ENCODE results near the gene COASY. TPM values are rescaled to one million over a fixed set of nuclear protein-coding genes. Genes with fewer than 3 reads are reported as not detected.
"Not testable (repeated sequence)": the region's sequence is repeated elsewhere in the genome, so short reads cannot be mapped to it uniquely, and the experiment has no call there.

Gene COASY
- total RNA-seq, 1 donor from 2014 or later, result 51.7 TPM

DNA sequence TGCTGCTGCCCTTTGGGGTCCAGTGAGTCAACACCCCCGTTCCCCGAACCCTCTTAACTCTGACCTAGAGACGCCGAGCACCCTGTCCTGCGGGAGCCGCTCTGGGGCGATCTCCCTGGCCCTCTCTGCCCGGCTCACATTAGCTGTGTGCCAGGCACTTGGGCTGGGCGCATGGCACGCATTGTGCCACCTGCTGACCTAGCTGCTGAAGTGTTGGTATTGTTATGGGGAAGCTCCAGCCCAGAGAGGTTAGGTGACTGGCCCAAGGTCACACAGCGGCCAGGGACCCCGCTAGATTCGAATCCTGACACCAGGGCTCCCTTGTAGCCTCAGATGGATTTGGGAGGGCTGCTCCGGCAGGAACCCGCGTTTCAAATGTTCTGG is 8.1 kb upstream of the COASY start:
- DNase-seq (ENCODE audit: extremely low spot score, unreplicated experiment), result no peak
- H3K4me3 Mint-ChIP-seq (ENCODE audit: unreplicated experiment), result peak overlapping the region; percentile 91
- H3K9me3 Mint-ChIP-seq (ENCODE audit: unreplicated experiment), result no peaks in the 10 kb centered on the region
- H3K36me3 Mint-ChIP-seq (ENCODE audit: unreplicated experiment), result peaks cover 4% of the 10 kb centered on the region
- H3K4me1 Mint-ChIP-seq (ENCODE audit: unreplicated experiment), result peaks cover 24% of the 10 kb centered on the region
- TF ChIP-seq, protein P1, sequence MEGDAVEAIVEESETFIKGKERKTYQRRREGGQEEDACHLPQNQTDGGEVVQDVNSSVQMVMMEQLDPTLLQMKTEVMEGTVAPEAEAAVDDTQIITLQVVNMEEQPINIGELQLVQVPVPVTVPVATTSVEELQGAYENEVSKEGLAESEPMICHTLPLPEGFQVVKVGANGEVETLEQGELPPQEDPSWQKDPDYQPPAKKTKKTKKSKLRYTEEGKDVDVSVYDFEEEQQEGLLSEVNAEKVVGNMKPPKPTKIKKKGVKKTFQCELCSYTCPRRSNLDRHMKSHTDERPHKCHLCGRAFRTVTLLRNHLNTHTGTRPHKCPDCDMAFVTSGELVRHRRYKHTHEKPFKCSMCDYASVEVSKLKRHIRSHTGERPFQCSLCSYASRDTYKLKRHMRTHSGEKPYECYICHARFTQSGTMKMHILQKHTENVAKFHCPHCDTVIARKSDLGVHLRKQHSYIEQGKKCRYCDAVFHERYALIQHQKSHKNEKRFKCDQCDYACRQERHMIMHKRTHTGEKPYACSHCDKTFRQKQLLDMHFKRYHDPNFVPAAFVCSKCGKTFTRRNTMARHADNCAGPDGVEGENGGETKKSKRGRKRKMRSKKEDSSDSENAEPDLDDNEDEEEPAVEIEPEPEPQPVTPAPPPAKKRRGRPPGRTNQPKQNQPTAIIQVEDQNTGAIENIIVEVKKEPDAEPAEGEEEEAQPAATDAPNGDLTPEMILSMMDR (IDR thresholded peaks at IDR 0.05), result no peak
- H3K27me3 Mint-ChIP-seq (ENCODE audit: unreplicated experiment), result no peaks in the 10 kb centered on the region
- peak overlapping the region; percentile 92 for H3K27ac Mint-ChIP-seq (ENCODE audit: unreplicated experiment)

DNA sequence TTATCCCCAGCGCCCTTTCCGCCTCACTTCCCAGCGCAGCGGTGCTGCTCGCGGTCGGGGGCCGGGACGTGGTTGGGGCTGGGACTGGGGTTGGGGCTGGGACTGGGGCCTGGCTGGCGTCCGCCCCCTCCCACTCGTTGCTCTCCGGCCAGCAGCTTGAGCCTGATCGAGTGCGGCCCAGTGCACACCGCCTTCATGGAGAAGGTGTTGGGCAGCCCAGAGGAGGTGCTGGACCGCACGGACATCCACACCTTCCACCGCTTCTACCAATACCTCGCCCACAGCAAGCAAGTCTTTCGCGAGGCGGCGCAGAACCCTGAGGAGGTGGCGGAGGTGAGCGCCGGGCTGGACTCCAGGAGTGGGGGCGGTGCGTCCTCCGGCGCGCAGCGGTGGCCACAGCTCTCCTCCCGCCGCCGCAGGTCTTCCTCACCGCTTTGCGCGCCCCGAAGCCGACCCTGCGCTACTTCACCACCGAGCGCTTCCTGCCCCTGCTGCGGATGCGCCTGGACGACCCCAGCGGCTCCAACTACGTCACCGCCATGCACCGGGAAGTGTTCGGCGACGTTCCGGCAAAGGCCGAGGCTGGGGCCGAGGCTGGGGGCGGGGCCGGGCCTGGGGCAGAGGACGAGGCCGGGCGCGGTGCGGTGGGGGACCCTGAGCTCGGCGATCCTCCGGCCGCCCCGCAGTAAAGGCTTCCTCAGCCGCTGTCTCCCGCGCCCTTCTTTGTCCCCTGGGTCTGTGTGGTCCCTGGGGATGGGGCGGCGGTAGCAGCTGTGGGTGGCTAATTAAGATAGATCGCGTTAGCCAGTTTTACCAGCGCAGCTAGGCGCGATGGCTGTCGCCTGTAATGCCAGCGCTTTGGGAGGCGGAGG is 7.5 kb upstream of the COASY start:
- H3K27ac Mint-ChIP-seq (ENCODE audit: unreplicated experiment), result peak overlapping the region; percentile 92
- H3K4me3 Mint-ChIP-seq (ENCODE audit: unreplicated experiment), result peak overlapping the region; percentile 91
- TF ChIP-seq, protein P1 (IDR thresholded peaks at IDR 0.05), result no peak
- H3K4me1 Mint-ChIP-seq (ENCODE audit: unreplicated experiment), result peaks cover 24% of the 10 kb centered on the region
- H3K9me3 Mint-ChIP-seq (ENCODE audit: unreplicated experiment), result no peaks in the 10 kb centered on the region
- peak; percentile 93 for DNase-seq (ENCODE audit: extremely low spot score, unreplicated experiment)
- H3K27me3 Mint-ChIP-seq (ENCODE audit: unreplicated experiment), result no peaks in the 10 kb centered on the region
- H3K36me3 Mint-ChIP-seq (ENCODE audit: unreplicated experiment), result peaks cover 4% of the 10 kb centered on the region

DNA sequence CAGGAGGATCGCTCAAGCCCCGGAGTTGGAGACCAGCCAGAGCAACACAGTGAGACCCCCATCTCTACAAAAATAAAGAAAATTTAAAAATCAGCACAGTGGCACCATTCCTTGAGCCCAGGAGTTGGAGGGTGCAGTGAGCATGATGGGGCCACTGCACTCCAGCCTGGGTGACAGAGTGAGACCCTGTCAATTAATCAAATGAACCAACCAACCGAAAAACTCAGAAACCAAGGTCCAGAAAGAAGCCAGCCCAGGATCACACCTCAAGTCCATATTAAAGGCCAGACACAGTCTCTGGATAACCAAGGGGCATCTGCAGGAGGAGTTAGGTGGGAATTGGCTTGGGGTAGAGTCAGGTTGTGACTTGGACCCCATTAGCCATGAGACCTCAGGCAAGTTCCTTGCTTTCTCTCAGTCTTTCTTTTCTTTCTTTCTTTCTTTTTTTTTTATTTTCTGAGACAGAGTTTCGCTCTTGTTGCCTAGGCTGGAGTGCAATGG is 6.8 kb upstream of the COASY start:
- H3K4me1 Mint-ChIP-seq (ENCODE audit: unreplicated experiment), result peaks cover 25% of the 10 kb centered on the region
- TF ChIP-seq, protein P1 (IDR thresholded peaks at IDR 0.05), result no peak
- H3K9me3 Mint-ChIP-seq (ENCODE audit: unreplicated experiment), result no peaks in the 10 kb centered on the region
- H3K4me3 Mint-ChIP-seq (ENCODE audit: unreplicated experiment), result peak overlapping the region; percentile 91
- H3K27me3 Mint-ChIP-seq (ENCODE audit: unreplicated experiment), result no peaks in the 10 kb centered on the region
- H3K27ac Mint-ChIP-seq (ENCODE audit: unreplicated experiment), result peak overlapping the region; percentile 92
- peaks cover 4% of the 10 kb centered on the region for H3K36me3 Mint-ChIP-seq (ENCODE audit: unreplicated experiment)
- DNase-seq (ENCODE audit: extremely low spot score, unreplicated experiment), result no peak

GRCh38 chr17:42555961-42556617 is 5.9 kb upstream of the COASY start:
- Mint-ChIP-seq H3K4me3 (ENCODE audit: unreplicated experiment) (peak overlapping the region; percentile 91), H3K4me1 (ENCODE audit: unreplicated experiment) (peaks cover 27% of the 10 kb centered on the region)
- not testable (repeated sequence) for H3K27me3 Mint-ChIP-seq (ENCODE audit: unreplicated experiment); H3K36me3 Mint-ChIP-seq (ENCODE audit: unreplicated experiment); H3K27ac Mint-ChIP-seq (ENCODE audit: unreplicated experiment); H3K9me3 Mint-ChIP-seq (ENCODE audit: unreplicated experiment); DNase-seq (ENCODE audit: extremely low spot score, unreplicated experiment)

DNA sequence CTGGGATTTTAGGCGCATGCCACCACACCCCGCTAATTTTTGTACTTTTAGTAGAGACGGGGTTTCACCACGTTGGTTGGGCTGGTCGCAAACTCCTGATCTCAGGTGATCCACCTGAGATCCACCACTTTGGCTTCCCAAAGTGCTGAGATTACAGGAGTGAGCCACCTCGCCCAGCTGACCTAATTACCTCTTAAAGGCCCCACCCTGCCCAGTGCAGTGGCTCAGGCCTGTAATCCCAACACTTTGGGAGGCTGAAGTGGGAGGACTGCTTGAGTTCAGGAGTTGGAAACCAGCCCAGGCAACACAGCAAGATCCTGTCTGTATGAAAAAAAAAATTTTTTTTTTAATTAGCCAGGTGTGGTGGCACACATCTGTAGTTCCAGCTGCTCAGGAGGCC is 2.9 kb upstream of the COASY start:
- Mint-ChIP-seq H3K36me3 (ENCODE audit: unreplicated experiment) (no peaks in the 10 kb centered on the region), H3K4me3 (ENCODE audit: unreplicated experiment) (no peak overlapping the region), H3K27ac (ENCODE audit: unreplicated experiment) (no peak overlapping the region), H3K27me3 (ENCODE audit: unreplicated experiment) (no peaks in the 10 kb centered on the region), H3K4me1 (ENCODE audit: unreplicated experiment) (peaks cover 44% of the 10 kb centered on the region), H3K9me3 (ENCODE audit: unreplicated experiment) (no peaks in the 10 kb centered on the region)
- no peak for DNase-seq (ENCODE audit: extremely low spot score, unreplicated experiment)
- TF ChIP-seq, protein P1 (IDR thresholded peaks at IDR 0.05), result no peak

Measured in osteocyte (in vitro differentiated cells).